Right cardiac atrium (tissue), 5 donors: ENCODE results near the gene PFDN2. TPM values are rescaled to one million over a fixed set of nuclear protein-coding genes. Genes with fewer than 3 reads are reported as not detected.
A peak's percentile ranks its signal among the peaks of the same experiment; 100 is the strongest.

Experiments
- ATAC-seq, 2 donors: fragments of 200-7000 bp; cut with Tn5 transposase; one replicate each; pipeline versions ENCODE4 v1.8.0 to v1.9.1; 2020; ENCODE audit warnings: moderate library complexity in 2 of 2, mild to moderate bottlenecking in 1 of 2
- DNase-seq, 3 donors: peaks; one replicate each; pipeline ENCODE4 v3.0.0-alpha.2; 2020
- H3K27ac ChIP-seq: one replicate; pipeline ENCODE4 v1.5.1; 2013; ENCODE audit warnings: mild to moderate bottlenecking, low read length, control low read depth, moderate library complexity
- H3K27me3 ChIP-seq: one replicate; pipeline ENCODE4 v1.6.1; 2013; ENCODE audit not compliant: control insufficient read depth, insufficient read depth
- H3K4me1 ChIP-seq: one replicate; pipeline ENCODE4 v1.6.1; 2013; ENCODE audit warnings: low read length; ENCODE audit not compliant: control insufficient read depth, insufficient read depth
- H3K4me3 ChIP-seq: one replicate; pipeline ENCODE4 v1.5.1; 2013; ENCODE audit warnings: low read length, control low read depth
- H3K9me3 ChIP-seq: one replicate; pipeline ENCODE4 v1.6.1; 2013; ENCODE audit warnings: low read length; ENCODE audit not compliant: control insufficient read depth
- WGBS: extraction: QIAGEN DNeasy Blood & Tissue Kit; methylation state at CpG from one replicate; pipeline ENCODE4 v1.1.7; 2013; 5-methylcytosine and 5-hydroxymethylcytosine counted together
- intact Hi-C, 4 donors: fragments of 100-400 bp; cut with DNase I; formaldehyde crosslinking; loops; one replicate each; pipeline versions ENCODE4 v1.11.0 to v1.14.0; 2022 to 2023
- polyA plus RNA-seq: library from polyadenylated mRNA; stranded (reverse); fragments of 200-250 nt; gene quantifications from one replicate; pipeline ENCODE4 v1.2.3, GENCODE V29; 2013
- total RNA-seq, 4 donors: library from RNA; stranded (reverse); fragmentation: NEBNext Ultra II Directional; extraction: Animal tissue kit (Norgen Biotek cat#: 25700); gene quantifications; one replicate each; pipeline ENCODE4 v1.2.1, GENCODE V29; 2021
- donor health status: healthy with polysubstance abuse.
- donor health status: DM: no; HTN: yes; CAD: no.
- donor health status: DM: no; HTN: no; CAD: no.
- donor health status: DM: no; HTN: yes; CAD: no; lungs with severe emphysema.
- donor health status: DM: yes; HTN: yes; CAD: no.

PFDN2 gene
- total and polyA plus RNA-seq, 5 donors: 44.9 to 151 (median 54.7) TPM

DNA sequence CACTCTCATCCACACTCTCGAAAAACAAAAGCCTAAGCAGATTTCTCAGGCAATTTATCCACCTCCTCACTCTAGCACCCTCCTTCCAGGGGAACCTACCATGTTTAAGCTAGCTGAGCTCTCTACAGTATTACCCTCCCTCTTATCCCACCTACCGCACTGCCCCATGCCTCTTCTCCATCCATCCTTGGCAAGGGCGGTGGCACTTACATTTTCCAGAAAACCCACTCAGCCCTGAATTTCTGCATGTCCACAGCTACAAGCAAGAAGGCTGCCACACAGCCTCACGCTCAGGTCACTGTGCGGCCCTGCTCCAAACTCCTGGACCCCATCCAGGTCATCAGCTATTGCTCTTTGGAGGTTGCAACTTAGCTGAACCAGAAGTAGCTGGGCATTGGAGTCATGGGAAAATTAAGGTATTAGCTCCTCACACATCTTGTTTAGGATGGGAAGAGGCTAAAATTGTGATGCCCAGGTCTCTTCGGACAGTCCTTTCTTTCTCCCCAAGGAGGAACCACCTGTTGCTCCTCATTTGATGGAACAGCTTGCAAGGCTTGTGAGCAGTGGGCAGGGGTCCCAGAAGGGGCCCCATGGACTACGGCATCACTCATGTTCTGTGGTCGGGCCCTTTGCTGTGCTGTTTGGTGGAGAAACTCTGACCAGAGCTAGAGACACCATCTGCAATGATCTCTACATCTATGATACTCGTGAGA lies 18.6 kb downstream of the PFDN2 start:
- no peaks in the 10 kb centered on the region for H3K27me3 ChIP-seq
- DNase-seq (no peak), ATAC-seq (peak in 1 of 2 donors; percentile 3)
- no peak overlapping the region for H3K4me3 ChIP-seq
- peaks cover 5% of the 10 kb centered on the region for H3K4me1 ChIP-seq
- intact Hi-C loops: loop anchor here in 3 of 4 donors (2.0 to 10.0 kb wide), 5 partner anchors 52 to 264 kb away; partner anchors contain the start of gene USF1 (in 1 of the 3)
- WGBS: 76% methylated on average over 9 of the region's 9 CpGs
- no peaks in the 10 kb centered on the region for H3K9me3 ChIP-seq
- H3K27ac ChIP-seq: no peak overlapping the region

DNA sequence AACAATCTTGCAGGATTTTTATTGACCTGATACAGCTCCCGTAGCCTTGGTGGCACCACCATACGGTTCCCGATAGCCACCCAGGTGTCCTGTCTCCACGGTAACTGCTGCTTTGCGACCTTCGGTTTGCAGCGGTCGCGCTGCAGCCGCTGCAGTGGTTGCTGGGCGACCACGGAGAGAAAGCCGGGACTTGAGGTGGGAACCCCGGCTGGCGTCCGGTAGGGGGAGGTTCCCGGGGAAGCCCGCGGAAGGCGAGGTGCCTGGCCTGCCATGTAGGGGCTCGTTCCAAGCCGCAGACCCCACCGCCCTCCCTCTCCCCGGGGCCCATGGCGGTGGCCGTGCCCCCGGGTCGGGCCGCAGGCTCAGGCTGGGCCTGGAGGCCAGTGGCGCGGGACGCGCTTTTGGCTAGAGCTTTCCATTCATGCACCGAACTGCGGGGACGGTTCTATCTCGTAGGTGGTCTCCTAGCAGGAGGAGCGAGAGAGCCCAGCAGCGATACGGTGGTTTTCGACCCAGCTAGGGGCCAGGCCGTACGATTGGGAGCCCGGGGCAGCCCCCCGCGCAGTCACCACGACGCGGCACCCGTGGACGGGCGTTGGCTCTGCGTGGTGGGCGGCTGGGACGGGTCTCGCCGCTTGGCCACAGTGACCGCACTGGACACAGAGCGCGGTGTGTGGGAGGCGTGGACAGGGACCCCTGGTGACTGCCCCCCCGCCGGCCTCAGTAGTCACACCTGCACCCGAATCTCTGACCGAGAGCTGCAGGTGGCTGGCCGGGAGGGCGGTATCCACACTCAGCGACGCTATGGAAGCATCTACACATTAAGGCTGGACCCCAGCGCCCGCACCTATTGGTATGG lies 19.4 kb downstream of the PFDN2 start, which contains the start of gene KLHDC9:
Gene KLHDC9 (plus strand): TSS at position 152 of the 859 bp plus-strand sequence. CDS start 175 bp downstream, at position 327.
- no peaks in the 10 kb centered on the region for H3K27me3 ChIP-seq

DNA sequence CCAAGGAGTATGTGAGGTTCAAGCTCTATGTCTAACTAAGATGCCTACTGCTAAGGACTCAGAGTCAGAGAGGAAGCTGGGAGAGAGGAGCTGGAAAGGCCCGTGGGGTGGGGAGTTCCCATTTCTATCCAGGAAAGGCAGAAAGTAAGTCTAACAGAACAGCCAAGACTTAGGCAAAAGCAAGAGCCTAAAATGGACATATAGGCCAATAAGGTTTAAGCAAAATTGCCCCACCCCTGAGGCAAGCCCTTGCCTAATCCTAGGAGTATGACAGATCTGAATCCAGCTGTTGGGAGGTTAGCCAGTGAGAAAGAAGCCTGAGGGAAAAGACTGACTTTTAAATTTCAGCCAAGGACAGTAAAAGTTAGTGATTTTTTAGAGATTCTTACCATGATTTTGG lies 21.3 kb downstream of the PFDN2 start:
- WGBS: 33% methylated on average over 1 of the region's 1 CpG
- peak; percentile 70 to 76 (median 74) for DNase-seq
- H3K27ac ChIP-seq: no peak overlapping the region
- intact Hi-C loops: loop anchor here in 3 of 4 donors (5.0 to 10.0 kb wide), 4 partner anchors 49 to 262 kb away; partner anchors contain the start of gene USF1 (in 1 of the 3)
- no peaks in the 10 kb centered on the region for H3K9me3 ChIP-seq
- no peaks in the 10 kb centered on the region for H3K27me3 ChIP-seq
- H3K4me3 ChIP-seq: no peak overlapping the region
- peak; percentile 58 to 59 for ATAC-seq
- H3K4me1 ChIP-seq: peaks cover 5% of the 10 kb centered on the region

More for the DNA sequence above, 19.4 kb downstream of the PFDN2 start, which contains the start of gene KLHDC9:
- Histone ChIP-seq H3K4me3 (peak within 1 kb of the TSS; percentile 38), H3K4me1 (peaks cover 5% of the 10 kb centered on the region), H3K27ac (no peak within 1 kb of the TSS), H3K9me3 (no peaks in the 10 kb centered on the region)
- peak; percentile 78 to 81 for ATAC-seq
- WGBS: 13% methylated on average over 71 of the region's 71 CpGs
- DNase-seq: peak; percentile 73 to 89 (median 88)
- intact Hi-C loops: loop anchor here in 3 of 4 donors (2.0 to 10.0 kb wide), 5 partner anchors 51 to 264 kb away; partner anchors contain the start of gene USF1 (in 1 of the 3)

DNA sequence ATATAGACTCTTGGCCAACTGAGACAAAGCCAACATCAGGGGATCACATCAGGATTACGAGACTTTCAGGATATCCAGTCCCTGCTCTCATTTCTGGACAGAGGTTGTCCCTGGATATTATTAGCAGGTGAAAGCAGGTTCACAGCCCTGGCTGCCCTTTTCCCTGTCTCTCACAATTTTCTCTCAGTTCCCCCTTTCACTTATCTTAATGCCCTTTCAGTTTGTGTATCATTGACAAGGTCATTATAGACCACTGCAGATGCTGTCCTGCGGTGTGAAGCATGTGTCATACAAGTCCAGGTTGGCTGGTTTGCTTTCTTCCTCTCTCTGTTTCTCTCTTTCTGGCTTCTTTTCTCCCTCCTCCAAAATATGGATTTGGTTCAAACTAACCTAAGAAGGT lies 21.8 kb downstream of the PFDN2 start:
- H3K27ac ChIP-seq: no peak overlapping the region
- H3K4me1 ChIP-seq: peaks cover 5% of the 10 kb centered on the region
- DNase-seq (no peak), ATAC-seq (no peak)
- H3K4me3 ChIP-seq: no peak overlapping the region
- intact Hi-C loops: loop anchor here in 3 of 4 donors (5.0 to 10.0 kb wide), 4 partner anchors 49 to 261 kb away; partner anchors contain the start of gene USF1 (in 1 of the 3)
- 92% methylated on average over 2 of the region's 2 CpGs for WGBS
- no peaks in the 10 kb centered on the region for H3K9me3 ChIP-seq
- no peaks in the 10 kb centered on the region for H3K27me3 ChIP-seq

DNA sequence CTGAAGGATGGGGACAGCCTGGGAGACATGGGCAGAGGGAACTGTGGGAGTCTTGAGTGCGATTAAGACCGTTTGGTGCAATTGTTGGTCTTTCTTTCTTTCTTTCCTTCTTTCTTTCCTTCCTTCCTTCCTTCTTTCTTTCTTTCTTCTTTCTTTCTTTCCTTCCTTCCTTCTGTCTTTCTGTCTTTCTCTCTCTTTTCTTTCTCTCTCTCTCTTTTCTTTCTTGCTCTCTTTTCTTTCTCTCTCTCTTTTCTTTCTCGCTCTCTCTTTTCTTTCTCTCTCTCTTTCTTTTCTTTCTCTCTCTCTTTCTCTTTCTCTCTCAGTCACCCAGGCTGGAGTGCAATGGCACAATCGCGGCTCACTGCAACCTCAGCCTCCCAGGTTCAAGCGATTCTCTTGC lies 22.6 kb downstream of the PFDN2 start:
- no peaks in the 10 kb centered on the region for H3K27me3 ChIP-seq
- no peaks in the 10 kb centered on the region for H3K9me3 ChIP-seq
- ATAC-seq (no peak), DNase-seq (no peak)
- intact Hi-C loops: loop anchor here in 3 of 4 donors (5.0 to 10.0 kb wide), 4 partner anchors 48 to 260 kb away; partner anchors contain the start of gene USF1 (in 1 of the 3)
- H3K4me3 ChIP-seq: no peak overlapping the region
- H3K4me1 ChIP-seq: peaks cover 5% of the 10 kb centered on the region
- H3K27ac ChIP-seq: no peak overlapping the region
- WGBS: 95% methylated on average over 6 of the region's 6 CpGs

DNA sequence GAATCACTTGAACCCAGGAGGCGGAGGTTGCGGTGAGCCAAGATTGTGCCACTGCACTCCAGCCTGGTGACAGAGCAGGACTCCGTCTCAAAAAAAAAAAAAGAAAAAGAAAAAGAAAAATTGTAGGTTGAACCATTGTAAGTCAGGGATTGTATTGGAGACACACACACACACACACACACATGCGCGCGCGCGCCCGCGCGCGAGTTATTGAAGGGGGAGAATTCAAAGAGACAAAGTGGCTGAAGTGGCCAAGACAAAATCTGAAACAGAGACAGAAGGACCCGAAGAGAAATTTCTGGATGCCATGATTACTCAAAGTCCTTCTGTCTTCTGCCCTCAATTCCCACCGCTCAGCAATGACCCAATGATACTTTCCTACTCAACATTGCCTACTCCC lies 23.4 kb downstream of the PFDN2 start:
- intact Hi-C loops: loop anchor here in 2 of 4 donors (10.0 kb wide), 2 partner anchors 100 to 260 kb away; no protein-coding TSS in a partner anchor
- WGBS: 97% methylated on average over 14 of the region's 14 CpGs
- DNase-seq: no peak

DNA sequence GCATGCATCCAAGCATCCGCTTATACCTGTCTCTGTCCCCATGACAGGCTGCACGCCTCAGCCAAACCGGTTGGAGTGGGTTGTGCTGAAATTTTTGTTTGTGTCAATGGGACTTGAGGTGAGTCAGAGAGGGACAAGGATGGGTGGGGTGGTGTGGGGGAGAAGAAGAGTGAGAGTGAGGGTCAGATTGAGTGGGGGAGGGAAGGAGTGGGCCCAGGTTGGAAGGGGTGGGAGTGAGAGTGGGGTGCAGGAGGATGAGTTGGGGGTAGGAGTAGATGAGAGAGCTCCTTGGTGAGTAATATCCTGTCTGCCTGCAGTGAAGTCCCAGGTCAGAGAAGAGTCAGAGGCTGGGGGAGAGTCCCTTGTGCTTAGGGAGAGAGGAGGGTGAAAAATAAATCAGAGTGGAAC lies 25.2 kb downstream of the PFDN2 start:
- ATAC-seq: no peak

More for the DNA sequence above, 23.4 kb downstream of the PFDN2 start:
- no peak for ATAC-seq
- Histone ChIP-seq H3K27me3 (no peaks in the 10 kb centered on the region), H3K4me1 (peaks cover 5% of the 10 kb centered on the region), H3K4me3 (no peak overlapping the region), H3K9me3 (no peaks in the 10 kb centered on the region), H3K27ac (no peak overlapping the region)

DNA sequence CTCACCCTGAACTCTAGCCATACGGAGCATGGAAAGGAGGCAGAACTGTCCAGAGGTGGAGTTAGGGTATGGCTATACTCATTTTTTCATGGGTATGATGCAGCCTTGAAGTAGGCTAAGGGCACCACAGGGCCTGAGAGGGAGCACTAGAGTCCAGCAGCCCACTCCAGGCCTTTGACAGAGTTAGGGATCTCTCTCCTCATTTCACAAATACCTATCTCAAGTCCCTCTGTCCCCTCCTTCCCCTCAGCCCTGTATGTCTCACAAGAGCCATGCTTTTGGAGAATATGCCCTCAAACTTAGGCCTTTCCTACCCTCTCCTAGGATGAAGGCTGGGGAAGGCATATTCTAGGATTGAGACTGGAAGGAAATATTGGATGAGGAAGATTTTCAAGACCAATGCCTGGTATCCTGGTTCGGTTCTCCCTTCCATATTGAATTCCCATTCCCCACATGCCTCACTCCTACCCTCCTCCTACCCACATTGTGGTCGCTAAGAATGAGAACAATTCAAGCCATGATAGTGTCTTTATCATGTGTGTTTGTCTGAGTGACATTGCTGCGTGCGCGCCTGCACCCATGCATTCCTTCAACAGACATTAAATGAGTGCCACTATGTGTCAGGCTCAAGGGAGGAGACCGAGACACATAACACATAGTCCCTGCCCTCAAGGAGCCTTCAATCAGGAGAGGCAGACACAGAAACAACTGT lies 25.9 kb downstream of the PFDN2 start:
- WGBS: 90% methylated on average over 7 of the region's 7 CpGs
- DNase-seq: no peak
- no peak for ATAC-seq
- Histone ChIP-seq H3K27ac (no peak overlapping the region), H3K4me1 (no peaks in the 10 kb centered on the region), H3K27me3 (no peaks in the 10 kb centered on the region), H3K4me3 (no peak overlapping the region), H3K9me3 (no peaks in the 10 kb centered on the region)
- intact Hi-C loops: loop anchor here in 2 of 4 donors (10.0 kb wide), 2 partner anchors 97 to 257 kb away; no protein-coding TSS in a partner anchor

More for the DNA sequence above, 25.2 kb downstream of the PFDN2 start:
- Histone ChIP-seq H3K4me1 (no peaks in the 10 kb centered on the region), H3K4me3 (no peak overlapping the region), H3K27ac (no peak overlapping the region), H3K9me3 (no peaks in the 10 kb centered on the region), H3K27me3 (no peaks in the 10 kb centered on the region)
- no peak for DNase-seq
- intact Hi-C loops: loop anchor here in 2 of 4 donors (10.0 kb wide), 2 partner anchors 98 to 258 kb away; no protein-coding TSS in a partner anchor
- WGBS: 86% methylated on average over 3 of the region's 3 CpGs

DNA sequence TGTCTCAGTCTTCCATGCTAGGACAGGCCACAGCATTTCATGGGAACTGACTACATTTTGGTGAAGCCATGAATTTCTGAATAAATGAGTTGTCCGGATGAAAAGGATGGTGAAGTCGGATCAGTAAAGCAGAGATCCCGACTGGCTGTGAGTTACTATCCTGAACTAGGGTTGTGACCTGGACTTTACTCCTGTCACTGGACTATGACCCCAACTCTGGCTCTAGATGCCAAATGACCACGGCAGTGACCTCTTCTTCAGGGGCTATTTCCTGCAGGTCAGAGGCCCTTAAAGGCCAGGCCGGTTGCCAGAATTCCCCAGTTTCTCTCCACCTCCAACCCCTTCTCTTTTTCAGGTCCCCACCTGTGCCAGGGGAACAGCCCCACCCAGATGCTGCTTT lies 26.7 kb downstream of the PFDN2 start:
- Histone ChIP-seq H3K4me3 (no peak overlapping the region), H3K9me3 (no peaks in the 10 kb centered on the region), H3K27ac (no peak overlapping the region), H3K27me3 (no peaks in the 10 kb centered on the region), H3K4me1 (no peaks in the 10 kb centered on the region)
- ATAC-seq (no peak), DNase-seq (no peak)
- intact Hi-C loops: loop anchor here in 2 of 4 donors (10.0 kb wide), 2 partner anchors 96 to 256 kb away; no protein-coding TSS in a partner anchor
- WGBS: 82% methylated on average over 5 of the region's 5 CpGs

DNA sequence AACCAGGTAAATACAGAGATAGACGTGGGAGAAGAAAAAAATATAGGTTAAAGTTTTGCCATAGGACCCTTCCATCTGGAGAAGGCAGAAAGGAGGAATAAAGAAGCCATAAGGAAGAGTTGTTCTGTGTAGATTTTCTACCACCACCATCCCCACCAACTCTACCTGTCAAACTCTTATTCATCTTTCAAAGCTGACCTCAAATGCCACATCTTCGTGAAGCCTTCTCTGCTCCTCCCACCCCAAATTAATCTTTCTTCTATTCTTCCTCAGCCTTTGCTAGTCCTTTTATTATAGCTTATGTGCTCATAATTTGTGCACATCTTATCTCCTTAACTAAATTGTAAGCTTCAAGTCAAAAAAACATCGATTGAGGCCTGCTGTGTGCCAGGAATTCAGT lies 27.2 kb downstream of the PFDN2 start:
- intact Hi-C loops: loop anchor here in 2 of 4 donors (10.0 kb wide), 2 partner anchors 96 to 256 kb away; no protein-coding TSS in a partner anchor
- 76% methylated on average over 3 of the region's 3 CpGs for WGBS
- no peak overlapping the region for H3K4me3 ChIP-seq
- no peaks in the 10 kb centered on the region for H3K27me3 ChIP-seq
- no peak overlapping the region for H3K27ac ChIP-seq
- no peaks in the 10 kb centered on the region for H3K9me3 ChIP-seq
- ATAC-seq: no peak
- no peak for DNase-seq
- no peaks in the 10 kb centered on the region for H3K4me1 ChIP-seq
